GM12875 (cell line): ENCODE results near the gene SARDH.

Source experiments
- H3K4me3 ChIP-seq: one replicate; pipeline ENCODE4 v1.5.1; 2011; ENCODE audit warnings: low read depth, low read length, control low read depth
- CTCF ChIP-seq: IDR thresholded peaks from 2 replicates; pipeline ENCODE4 v1.5.1; 2011; ENCODE audit warnings: low read depth, mild to moderate bottlenecking, control low read depth, inconsistent platforms, low read length, moderate library complexity, borderline replicate concordance; ENCODE audit not compliant: insufficient read depth

SARDH gene

GRCh38 chr9:133674091-133674490, 64.1 kb downstream of the SARDH start:
- H3K4me3 ChIP-seq: no peak overlapping the region
- TF ChIP-seq CTCF: no peak

- TF ChIP-seq CTCF: no peak
- no peak overlapping the region for H3K4me3 ChIP-seq
These were observed 64.9 kb downstream of the SARDH start for GRCh38 chr9:133673258-133673655.

- TF ChIP-seq CTCF: no peak
- no peak overlapping the region for H3K4me3 ChIP-seq
These were observed 65.5 kb downstream of the SARDH start for GRCh38 chr9:133672503-133673257.

- no peak for TF ChIP-seq CTCF
- no peak overlapping the region for H3K4me3 ChIP-seq
These were observed 66.8 kb downstream of the SARDH start for GRCh38 chr9:133671371-133671770.

GRCh38 chr9:133670466-133670865, 67.7 kb downstream of the SARDH start:
- no peak overlapping the region for H3K4me3 ChIP-seq
- TF ChIP-seq CTCF: no peak

GRCh38 chr9:133669182-133669801, 68.9 kb downstream of the SARDH start:
- no peak for TF ChIP-seq CTCF

GRCh38 chr9:133667759-133668450, 70.2 kb downstream of the SARDH start:
- TF ChIP-seq CTCF: no peak
- no peak overlapping the region for H3K4me3 ChIP-seq

More at GRCh38 chr9:133669182-133669801, 68.9 kb downstream of the SARDH start:
- H3K4me3 ChIP-seq: no peak overlapping the region
